Fibroblast of mammary gland (primary cell): ENCODE results near the gene SP140.

Source experiments
- DNase-seq: peaks from one replicate; pipeline ENCODE4 v3.0.0-alpha.2; 2010; ENCODE audit warnings: low read depth
- H3K4me3 ChIP-seq: 2 replicates; pipeline ENCODE4 v1.5.1; 2011; ENCODE audit warnings: low read depth, mild to moderate bottlenecking, low read length, moderate library complexity; ENCODE audit not compliant: control insufficient read depth
- CTCF ChIP-seq: conservative IDR thresholded peaks from 2 replicates; pipeline ENCODE4 v1.5.1; 2011; ENCODE audit warnings: low read depth, low read length, inconsistent platforms; ENCODE audit not compliant: control insufficient read depth, insufficient read depth

SP140 gene

GRCh38 chr2:230234845-230235244, 9.3 kb downstream of the SP140 start:
- no peak overlapping the region for H3K4me3 ChIP-seq
- DNase-seq = peak; percentile 7
- no peak for TF ChIP-seq CTCF

DNA sequence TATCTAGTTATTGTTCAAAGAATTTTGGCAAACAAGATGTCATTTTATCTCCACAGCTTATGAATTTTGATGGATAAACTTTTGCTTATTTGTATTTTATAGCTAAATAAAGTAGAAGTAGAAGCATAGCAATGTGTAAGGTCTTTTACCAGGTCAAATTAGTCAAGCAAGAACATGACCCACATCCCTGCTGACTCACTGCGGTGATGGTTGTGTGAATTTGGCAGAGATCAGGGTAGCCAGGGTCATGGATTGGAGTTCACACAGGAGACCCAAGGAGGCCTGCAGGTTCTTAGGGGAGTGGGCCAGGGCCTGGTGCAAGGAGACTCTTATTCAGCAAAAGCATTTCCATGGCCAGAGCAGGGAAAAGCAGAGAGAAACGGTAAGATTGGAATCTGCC, 18.7 kb downstream of the SP140 start:
- peak; percentile 68 for DNase-seq
- TF ChIP-seq CTCF = no peak
- H3K4me3 ChIP-seq = no peak overlapping the region

GRCh38 chr2:230246206-230246605, 20.7 kb downstream of the SP140 start:
- H3K4me3 ChIP-seq = no peak overlapping the region
- TF ChIP-seq CTCF = no peak
- no peak for DNase-seq

DNA sequence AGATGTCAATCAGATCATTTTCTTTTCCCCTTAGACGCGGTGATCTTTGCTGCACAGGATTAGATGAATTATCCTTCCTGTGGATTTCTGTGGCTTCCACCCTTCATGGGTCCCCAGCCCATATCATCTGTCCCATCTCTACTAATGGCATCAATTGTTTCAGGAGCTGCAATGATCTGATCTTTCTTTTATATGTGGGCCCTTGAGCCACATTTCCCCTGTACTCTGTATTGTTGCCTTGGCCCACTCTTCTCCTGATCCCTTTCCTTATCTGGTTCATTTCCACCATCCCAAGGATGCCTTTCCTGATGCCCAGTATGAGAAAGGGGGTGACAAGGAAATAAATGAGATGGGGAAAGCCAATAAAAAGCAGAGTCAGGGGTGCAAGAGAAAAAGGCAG, 24.7 kb downstream of the SP140 start:
- TF ChIP-seq CTCF = no peak
- no peak overlapping the region for H3K4me3 ChIP-seq
- no peak for DNase-seq

DNA sequence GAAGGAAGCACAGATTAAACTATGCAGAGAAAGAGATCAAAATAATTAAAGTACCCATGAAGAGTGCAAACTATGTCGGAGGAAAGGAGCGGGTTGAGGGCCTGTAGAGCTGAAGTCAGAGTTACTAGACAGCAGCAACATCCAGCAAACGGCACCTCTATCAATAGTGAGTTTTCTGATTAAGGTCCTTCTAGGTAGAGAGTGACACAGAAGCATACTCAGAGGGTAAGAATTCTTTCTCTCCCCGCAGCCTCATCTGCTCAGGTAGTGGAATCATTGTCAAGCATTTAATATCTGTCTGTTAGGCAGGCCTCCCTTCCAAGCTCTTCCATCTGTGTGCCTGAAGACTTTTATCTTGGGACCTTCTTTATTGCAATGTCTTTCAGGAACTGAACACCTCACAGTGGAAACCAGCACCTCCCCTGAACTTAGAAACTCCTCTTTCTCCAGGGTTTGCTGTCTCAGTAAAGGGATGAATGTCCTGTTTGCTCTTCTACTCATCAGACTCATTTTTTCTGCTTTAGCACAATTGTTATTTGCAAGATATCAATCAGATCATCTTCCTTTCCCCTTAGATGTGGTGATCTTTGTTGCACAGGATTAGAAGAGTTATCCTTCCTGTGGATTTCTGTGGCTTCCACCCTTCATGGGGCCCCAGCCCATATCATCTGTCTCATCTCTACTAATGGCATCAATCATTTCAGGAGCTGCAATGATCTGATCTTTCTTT, 28.8 kb downstream of the SP140 start:
- no peak for TF ChIP-seq CTCF
- no peak overlapping the region for H3K4me3 ChIP-seq
- DNase-seq = no peak

DNA sequence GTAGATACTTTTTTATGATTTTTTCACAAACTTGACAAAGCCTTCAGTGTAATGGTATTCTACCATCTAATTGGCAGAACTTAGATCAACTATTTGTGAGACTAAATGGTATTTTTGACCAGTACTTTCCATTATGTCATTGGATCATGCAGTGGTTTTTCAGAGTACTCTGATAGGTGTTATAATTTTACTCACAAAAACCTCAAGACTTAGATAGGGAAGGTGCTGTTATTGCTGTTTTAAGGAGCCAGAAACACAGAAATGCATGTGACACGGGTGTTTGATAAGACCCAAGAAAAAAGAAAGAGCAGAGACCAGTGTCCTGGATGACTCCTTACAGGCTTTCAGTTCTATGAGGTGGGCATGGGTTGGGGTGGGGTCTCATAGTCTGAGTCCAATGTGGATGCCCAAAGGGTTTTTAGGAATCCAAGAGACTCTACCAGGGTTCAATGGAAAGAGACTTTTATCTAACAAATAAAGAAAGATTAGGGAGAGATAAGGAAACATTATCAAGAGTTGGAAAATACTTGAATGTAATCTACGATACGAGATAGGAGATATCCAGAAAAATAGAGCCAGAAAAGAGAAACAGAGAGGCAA, 31.3 kb downstream of the SP140 start:
- TF ChIP-seq CTCF = no peak
- no peak overlapping the region for H3K4me3 ChIP-seq
- no peak for DNase-seq
